ES-I3 (cell line): Measurements from ENCODE around the gene OR5AR1.

Experiments
- H3K36me3 ChIP-seq: 2 replicates; pipeline ENCODE4 v1.6.1; 2013; ENCODE audit warnings: mild to moderate bottlenecking, low read length, control low read depth, moderate library complexity; ENCODE audit not compliant: insufficient read depth
- H3K4me1 ChIP-seq: 2 replicates; pipeline ENCODE4 v1.6.1; 2013; ENCODE audit warnings: mild to moderate bottlenecking, control low read depth, low read length; ENCODE audit not compliant: insufficient read depth
- H3K9ac ChIP-seq: 2 replicates; pipeline ENCODE4 v1.6.1; 2013; ENCODE audit warnings: low read depth, mild to moderate bottlenecking, low read length, moderate library complexity
- H3K9me3 ChIP-seq: 2 replicates; pipeline ENCODE4 v1.6.1; 2013; ENCODE audit warnings: mild to moderate bottlenecking, low read length, moderate library complexity; ENCODE audit not compliant: control insufficient read depth, insufficient read depth

Gene OR5AR1

DNA sequence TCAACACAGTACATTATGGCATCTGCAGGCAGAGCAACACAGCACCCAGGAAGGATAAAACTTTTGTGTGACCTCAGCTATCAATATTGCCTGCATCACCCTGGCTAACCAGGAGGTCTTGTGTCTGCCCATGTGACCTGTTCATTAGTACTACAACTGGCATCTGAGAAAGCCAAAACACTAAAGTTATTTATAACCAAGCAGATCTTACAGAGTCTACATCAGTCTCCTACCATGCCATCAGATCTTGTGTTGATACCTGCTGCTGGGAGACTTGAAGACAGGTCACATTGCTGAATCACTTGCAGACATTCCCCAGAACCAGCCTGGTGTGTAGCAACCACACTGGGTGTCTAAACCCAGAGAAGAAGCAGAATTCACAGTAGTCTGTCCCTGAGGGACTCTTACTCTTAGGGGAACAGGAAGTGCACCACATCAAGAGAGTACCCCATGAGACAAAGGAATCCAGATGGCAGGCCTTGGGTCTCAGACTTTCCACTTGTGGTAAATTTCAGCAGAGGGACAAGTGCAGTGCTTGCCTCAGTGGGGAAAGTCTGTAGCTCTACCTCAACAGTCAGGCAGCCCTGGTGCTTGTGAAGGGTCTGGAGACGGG is 42.4 kb downstream of the OR5AR1 start:
- Histone ChIP-seq H3K9ac (no peak overlapping the region), H3K4me1 (no peaks in the 10 kb centered on the region), H3K36me3 (no peaks in the 10 kb centered on the region), H3K9me3 (no peaks in the 10 kb centered on the region; the same call in 1 of the 2 replicates)

DNA sequence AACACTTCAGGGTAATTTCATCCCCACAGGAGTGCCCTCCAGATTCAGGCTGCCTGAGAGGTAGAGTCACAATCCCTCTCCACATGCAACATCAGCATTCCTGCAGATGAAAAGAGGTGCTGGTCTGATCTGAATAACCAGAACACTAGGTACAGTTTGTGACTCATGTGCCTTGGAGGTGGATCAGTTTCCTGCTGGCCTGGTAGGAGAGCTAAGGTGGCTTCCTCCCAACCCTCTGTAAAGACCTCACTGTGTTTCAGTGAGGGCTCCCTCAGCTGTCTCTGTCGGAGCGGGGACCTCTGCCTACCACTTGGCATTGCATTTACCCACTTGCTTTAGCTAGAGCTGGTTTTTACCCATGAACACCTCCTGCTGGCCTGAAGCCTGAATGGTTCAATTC is 43.0 kb downstream of the OR5AR1 start:
- H3K36me3 ChIP-seq, result no peaks in the 10 kb centered on the region
- H3K9me3 ChIP-seq, result no peaks in the 10 kb centered on the region; the same call in 1 of the 2 replicates
- H3K4me1 ChIP-seq, result no peaks in the 10 kb centered on the region
- H3K9ac ChIP-seq, result no peak overlapping the region

DNA sequence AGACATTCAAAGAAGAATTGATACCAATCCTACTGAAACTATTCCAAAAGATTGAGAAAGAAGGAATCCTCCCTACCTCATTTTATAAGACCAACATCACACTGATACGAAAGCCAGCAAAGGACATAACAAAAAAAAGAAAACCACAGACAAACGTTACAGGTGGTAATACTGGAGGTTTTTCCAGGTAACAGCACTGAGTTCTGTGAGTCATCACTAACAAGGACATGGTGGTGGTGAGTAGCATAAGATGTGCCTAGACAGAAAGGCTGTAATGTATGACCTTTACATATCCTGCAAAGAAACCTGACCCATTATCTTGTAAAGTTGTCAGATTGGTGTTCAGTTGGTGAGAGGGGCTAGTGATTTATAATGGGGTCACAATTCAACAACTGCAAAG is 50.7 kb downstream of the OR5AR1 start:
- no peaks in the 10 kb centered on the region for H3K36me3 ChIP-seq
- H3K9ac ChIP-seq, result no peak overlapping the region
- H3K4me1 ChIP-seq, result no peaks in the 10 kb centered on the region
- H3K9me3 ChIP-seq, result no peaks in the 10 kb centered on the region; the same call in 1 of the 2 replicates
